ENCODE results near the gene PFKP.

The PFKP gene

DNA sequence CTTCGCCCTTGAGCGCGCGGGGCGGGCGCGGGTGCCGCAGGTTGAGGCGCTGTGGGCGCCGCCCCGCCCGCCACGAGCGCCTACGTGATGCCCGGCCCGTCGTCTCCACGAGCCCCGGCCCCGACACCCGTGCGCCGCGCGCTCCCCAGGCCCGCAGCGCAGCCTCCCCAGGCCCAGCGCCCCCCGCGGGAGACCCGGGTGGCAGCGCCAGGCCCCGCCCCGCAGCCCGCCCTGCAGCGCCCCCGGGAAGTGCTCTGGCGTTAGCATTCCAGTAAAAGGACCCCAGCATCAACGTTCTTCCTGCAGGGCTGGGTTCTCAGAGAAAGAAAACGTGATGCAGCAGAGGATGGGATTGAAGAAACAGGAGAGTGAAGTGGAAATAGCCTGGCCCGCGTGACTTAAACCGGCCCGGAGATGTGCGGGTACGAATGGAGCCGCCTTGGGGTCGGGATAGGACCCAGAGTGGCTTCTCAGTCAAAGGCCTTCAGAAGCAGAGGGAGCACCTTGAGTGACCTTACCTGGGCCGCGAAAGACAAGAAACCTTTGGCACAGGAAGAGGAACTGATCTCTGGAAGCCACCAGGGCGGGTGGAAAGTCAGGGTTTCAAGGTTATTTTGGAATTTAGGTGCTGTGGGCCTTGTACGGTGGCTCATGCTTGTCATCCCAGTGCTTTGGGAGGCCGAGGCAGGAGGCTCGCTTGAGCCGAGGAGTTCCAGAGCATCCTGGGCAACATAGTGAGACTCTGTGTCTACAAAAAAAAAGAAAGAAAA lies 1.8 kb downstream of the PFKP start:
- DNase-seq (ENCODE audit: low read depth in 1 of 2, low spot score in 1 of 2), result no peak

DNA sequence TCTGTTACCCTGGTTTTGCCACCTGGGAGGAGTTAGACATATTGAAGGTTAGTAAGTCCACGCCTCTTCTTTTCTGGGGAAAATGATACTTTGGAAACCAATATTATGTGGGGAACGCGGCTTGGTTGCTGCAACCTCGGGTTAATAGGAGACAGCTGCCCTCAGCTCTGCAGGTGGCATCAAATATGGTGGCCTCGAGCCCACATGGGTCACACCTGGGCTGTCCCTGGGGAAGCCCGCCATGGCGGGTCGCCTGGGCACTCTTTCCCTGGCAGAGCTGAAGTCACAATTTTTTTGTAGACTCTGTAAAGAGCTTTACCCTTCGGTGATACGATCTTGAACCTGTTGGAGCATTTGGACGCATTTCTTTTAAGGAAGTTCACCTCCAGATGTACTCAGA lies 2.5 kb downstream of the PFKP start:
- no peak for DNase-seq (ENCODE audit: low read depth in 1 of 2, low spot score in 1 of 2)

DNA sequence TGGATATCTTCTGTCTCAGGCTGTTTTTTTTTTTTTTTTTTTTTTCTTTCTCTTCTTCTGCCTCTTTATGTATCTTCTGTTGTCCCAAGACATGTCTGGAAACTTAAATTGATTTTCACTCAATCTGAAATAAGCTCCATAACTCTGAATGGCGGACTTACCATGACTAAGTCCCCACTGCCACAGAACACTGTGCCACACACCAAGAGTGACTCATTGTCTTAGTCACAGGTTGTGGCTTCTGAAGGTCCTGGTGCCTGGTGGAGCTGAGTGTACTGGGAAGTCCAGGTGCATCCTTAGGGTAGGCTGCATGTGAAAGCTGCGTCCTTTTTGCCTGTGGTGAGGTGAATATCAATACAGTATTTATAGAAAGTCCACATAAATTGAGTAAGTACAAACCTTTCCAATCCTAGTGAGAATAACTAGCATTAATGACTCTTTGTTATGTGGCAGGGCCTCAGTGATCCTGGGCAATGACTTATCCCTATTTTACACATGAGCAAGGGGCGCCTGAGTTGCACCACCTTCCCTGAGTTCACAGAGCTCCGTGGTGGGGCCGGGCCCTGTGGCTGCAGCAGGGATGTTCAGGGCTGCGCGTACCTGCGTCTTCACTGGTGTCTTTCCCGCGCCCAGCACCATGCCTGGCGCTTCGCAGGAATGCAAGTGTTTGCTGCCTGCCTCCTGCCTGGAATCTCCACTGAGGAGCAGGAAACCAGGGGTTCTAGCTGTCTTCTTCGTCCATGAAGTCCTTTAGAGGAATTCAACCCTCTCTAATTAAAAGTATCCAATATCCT lies 4.3 kb downstream of the PFKP start:
- DNase-seq (ENCODE audit: low read depth in 1 of 2, low spot score in 1 of 2), result peak in 1 of 2 donors; percentile 46

DNA sequence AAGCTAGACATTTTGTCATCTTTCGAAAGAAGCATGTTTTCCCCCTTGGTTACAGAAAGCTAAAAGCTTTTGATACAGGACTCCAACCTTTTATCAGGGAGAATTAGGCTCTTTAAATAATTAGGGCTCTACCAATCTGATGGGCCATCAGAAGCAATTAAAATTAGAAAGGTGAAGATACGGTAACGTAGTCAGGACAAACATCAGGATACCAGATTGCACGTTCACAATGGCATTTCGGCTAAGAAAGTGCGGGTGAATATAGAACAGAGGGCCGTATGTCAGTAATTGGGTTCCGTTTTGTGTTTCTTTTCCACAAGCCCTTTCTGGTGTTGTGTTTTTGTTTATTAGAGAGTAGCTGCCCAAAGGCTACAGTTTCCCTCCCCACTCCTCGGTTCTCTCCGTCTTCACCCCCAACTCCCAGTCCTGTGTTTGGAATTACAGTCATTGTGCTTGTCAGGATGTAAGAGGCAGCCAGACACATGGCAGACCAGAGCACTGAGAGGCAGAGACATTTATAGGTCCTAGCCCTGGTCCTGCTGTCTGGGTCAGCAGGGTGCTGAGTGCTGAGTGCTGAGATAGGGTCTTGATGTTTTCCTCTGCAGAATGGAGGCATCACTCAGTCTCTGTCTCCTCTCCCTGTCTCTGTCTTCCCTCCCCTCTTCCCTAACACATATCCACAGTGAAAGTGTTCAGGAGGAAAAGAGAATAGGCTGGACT lies 5.5 kb downstream of the PFKP start:
- DNase-seq (ENCODE audit: low read depth in 1 of 2, low spot score in 1 of 2), result no peak

DNA sequence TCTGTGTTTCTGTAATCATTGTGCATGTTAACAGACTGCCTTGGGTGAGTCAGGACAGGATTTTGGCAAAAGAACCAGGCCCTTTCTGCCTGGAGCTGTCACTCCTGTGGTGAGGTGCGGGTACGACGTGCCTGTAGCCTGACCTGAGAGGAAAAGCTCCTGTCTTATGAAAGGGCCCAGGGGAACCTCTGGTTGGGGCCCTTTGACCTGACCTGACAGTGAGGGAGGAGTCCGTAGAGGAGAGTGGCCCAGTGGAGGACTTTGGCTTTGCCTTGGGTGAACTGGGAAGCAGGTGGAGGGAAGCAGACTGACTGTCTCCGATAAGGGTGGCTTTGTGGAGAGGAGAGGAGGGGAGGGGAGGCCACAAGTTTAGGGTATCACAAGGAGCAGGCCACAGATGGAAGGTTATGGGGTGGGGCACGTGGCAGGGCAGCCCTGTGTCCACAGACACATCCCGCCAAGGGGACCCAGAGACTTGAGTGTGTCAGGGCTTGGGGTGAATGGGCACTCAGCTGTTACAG lies 6.9 kb downstream of the PFKP start:
- DNase-seq (ENCODE audit: low read depth in 1 of 2, low spot score in 1 of 2), result no peak

DNA sequence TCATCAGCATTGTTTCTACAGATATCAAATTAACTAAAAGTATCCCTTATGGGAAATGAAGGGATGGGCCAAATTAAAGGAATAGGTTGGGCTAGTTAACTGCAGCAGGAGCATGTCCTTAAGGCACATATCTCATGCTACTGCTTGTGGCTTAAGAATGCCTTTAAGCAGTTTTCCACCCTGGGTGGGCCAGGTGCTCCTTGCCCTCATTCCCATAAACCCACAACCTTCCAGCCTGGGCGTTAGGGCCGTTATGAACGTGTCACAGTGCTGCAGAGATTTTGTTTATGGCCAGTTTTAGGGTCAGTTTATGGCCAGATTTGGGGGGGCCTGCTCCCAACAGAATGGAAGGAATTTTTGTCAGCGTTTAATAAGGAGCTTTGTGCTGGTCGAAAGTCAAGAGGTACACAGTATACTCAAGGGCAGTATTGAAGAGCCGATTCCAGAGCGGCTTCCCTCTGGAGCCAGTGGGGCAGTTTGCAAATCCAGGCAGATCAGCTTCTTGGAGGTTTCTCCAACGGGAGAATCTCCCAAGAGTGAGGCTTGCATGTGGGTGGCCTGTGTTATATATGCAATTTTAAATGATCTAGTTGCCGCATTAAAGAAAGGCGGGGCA lies 7.7 kb downstream of the PFKP start:
- DNase-seq (ENCODE audit: low read depth in 1 of 2, low spot score in 1 of 2), result no peak

DNA sequence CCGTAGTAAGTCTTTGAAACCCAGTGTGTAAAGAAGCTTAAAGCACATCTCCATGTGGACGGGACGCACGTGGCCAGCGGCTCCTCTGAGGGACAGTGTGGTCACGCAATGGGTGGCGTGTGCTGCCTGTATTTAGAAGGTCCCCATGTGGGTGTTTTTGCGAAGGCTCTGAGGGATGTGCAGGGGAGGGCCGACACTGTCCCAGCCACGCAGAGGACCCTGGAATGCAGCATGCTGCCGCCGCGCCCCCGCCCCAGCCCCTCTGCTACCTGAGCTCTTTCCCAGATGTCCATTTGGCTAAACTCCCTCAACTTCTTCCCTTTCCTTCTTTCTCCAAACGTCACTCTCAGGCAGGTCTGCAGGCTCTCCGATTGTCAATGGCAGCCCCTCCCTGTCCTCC lies 8.8 kb downstream of the PFKP start:
- DNase-seq (ENCODE audit: low read depth in 1 of 2, low spot score in 1 of 2), result no peak

DNA sequence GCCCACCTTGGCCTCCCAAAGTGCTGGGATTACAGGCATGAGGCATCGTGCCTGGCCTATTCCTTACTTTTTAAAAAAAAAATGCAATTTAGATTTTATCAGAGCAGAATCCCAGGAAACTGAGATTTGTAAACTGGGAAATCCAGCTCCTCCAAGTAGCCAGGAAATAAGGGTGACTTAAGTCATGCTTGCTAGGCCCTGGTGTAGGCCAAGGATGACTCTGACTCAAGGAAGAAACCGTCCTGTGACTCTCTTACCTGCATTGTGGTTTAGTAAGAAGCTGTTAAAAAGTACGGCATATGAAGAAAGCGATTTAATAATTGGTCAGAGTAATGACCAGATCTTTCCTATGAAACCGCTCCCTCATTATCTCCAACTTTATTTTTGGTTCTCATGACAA lies 10.2 kb downstream of the PFKP start:
- no peak for DNase-seq (ENCODE audit: low read depth in 1 of 2, low spot score in 1 of 2)

DNA sequence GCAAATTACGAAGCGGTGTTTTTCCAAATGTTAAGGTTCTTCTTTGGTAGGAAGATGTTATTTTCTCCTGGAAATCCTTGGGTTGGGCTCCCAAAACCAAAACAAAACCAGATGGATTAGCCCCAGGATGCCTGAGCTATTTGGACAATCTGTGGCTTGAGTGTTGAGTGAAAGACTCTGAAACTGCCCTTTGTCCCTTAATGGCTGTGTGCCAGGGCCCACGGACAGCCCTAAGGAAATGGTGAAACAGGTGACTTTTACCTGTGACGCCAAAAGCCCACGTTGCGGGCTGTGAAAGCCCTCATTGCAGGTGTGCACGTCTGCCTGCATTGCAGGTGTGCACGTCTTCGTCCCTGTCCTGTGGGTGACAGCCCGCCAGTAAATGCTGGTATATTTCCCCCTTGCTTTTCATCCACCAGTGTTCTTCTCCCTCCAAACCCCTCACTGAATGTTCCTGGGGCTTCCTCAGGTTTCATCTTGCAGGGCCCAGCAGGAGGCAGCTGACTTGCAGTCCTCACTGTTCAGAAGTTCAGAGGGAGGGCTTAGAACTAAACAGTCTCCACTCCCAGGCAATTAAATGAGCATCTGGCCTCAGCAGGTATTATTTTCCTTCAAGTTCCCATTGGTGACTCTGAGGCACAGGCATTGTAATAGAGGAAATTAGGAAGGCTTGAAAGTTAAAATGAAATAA lies 10.7 kb downstream of the PFKP start:
- no peak for DNase-seq (ENCODE audit: low read depth in 1 of 2, low spot score in 1 of 2)

DNA sequence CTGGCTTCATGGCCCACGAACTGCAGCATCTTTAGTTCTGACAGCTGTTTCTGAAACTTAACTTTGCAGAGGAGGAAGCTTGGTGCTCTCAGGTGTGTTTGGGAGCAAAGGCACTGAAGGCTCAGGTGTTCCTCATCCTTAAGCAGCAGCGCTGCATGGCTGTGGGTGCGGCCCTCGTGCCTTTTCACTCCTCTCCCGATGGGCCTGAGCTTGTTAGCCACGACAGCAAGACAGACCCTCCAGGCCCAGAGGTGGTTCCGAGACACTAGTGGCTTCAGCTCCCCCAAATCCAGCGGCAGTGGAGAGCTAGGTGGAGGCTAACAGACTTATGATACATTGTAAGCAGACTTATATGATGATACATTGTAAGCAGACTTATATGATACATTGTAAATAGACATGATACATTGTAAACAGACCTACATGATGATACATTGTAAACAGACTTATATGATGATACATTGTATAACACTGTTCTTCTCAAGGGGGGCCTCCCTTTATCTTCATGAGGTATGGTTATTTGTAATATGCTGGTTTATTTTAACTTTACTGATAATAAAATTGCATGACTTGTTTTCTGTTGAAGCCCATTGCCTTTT lies 14.1 kb downstream of the PFKP start:
- DNase-seq (ENCODE audit: low read depth in 1 of 2, low spot score in 1 of 2), result no peak

DNA sequence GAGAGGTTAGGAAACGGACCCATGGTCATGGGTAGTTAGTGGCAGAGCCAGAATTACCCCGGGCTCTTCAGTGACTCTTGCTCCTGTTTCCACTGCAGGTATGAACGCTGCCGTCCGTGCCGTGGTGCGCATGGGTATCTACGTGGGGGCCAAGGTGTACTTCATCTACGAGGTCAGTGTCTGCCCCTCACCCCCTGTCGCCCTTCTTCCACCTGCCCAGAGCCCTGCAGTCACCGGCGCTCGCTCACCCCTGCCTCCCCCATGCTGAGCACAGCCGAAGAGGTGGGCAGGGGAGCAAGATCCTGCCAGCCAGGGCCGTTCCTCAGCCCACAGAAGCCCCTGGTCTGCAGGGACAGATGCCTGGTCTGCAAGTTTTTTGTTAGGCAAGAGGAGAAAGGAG lies 14.9 kb downstream of the PFKP start:
- no peak for DNase-seq (ENCODE audit: low read depth in 1 of 2, low spot score in 1 of 2)

DNA sequence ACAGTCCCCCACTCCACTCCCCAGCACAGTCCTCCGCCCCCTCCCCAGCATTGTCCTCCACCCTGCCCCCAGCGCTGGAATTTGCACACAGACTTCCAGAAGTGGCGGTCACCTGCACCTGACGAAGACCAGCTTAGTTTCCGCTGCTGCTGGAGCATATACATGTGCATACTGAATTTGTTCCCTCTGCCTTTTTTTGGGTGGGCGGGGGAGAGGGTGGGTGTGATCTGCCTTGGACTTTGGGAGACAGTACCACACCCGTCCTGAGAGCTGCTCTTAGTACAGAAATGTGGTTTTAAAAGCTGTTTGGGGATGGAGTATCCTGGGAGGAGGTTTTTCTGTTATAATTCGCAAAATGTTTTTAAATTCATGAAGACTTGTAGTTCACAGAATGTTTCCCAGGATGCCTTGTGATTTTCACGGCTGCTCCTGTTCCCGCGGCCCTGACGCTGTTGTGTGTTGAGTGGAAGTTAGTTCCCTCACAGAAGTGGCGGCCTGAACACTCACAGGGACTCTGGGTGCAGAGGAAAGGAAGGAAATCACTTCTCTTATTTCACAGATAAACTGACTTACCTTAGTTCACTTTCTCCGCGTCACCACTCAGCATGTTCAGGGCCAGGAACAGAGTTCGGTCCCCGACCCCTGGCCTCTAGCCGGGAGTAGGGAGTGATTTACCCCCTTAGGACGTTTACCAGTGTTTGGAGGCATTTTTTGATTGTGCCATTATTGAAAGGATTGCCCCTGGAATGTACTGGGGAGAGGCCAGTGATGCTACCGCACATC lies 18.6 kb downstream of the PFKP start:
- no peak for DNase-seq (ENCODE audit: low read depth in 1 of 2, low spot score in 1 of 2)

DNA sequence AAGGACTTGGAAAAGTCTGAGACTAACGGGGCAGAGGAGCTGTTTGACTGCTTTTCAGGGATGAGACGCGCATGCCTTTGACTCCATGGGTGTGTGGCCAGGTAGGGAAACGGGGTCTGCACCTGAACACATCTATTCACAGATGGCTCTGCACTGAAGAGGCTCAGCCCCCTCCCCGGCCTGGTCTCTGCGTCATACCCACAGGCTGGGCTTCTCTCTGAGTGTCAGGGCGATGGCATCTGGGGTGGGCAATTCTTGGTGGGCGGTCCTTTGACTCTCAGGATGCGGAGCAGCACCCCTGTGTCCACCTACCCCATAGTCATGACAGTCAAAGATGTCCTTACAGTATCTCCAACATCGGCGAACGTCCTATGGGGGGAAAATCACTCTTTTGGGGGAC lies 23.0 kb downstream of the PFKP start:
- no peak for DNase-seq (ENCODE audit: low read depth in 1 of 2, low spot score in 1 of 2)

DNA sequence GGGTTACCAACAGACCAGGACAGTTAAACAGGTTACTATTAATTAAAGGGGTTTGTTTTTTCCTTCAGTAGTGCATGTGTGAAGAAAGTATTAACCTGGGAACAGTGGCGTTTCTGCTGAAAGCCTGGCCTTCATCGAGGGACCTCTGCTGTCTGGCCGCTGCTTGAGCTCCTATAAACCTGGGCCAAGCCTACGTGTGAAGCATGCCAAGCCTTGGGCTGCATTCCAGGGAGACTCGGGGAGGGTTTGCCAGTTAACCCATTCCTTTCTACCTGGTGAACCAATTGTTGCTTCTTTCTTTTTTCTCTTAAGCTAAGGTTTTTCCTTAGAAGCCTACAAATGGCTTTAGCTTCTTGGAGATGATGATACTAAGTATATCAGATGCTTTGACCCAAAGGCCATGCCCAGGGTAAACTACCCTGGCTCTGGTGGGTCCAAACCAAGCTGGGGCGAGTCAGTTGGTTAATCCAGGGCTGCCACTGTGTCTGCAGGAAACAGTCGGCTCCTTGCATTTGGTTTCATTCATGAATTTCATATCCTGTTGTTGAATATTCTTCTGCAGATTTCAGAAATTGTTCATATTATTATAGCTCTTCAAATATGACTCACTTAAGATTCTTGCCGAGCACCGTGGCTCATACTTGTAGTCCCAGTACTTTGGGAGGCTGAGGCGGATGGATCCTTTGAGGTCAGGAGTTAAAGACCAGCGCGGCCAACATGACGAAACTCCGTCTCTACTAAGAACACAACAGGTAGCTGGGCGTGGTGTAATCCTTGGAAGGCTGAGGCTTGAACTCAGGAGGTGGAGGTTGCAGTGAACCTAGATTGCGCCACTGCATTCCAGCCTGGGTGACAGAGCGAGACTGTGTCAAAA lies 23.8 kb downstream of the PFKP start:
- DNase-seq (ENCODE audit: low read depth in 1 of 2, low spot score in 1 of 2), result peak in 1 of 2 donors; percentile 16

DNA sequence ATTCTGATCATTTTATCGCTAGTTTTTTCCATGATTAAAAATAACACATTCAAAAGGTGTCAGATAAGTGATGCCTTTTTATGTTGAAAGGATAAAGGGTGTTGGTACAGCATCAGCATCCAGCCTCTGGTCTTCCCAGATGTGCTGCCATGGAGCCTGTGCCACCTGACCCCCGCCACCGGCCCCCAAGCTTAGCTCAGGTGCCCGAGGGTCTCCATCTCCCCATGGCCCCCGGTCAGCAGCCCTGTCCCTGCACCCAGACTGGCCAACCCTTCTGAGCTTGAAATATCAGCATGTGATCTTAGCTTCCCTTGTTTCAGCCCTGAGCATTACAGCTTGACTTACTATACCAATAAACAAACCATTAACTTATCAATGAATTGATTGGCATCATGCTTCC lies 24.6 kb downstream of the PFKP start:
- no peak for DNase-seq (ENCODE audit: low read depth in 1 of 2, low spot score in 1 of 2)

DNA sequence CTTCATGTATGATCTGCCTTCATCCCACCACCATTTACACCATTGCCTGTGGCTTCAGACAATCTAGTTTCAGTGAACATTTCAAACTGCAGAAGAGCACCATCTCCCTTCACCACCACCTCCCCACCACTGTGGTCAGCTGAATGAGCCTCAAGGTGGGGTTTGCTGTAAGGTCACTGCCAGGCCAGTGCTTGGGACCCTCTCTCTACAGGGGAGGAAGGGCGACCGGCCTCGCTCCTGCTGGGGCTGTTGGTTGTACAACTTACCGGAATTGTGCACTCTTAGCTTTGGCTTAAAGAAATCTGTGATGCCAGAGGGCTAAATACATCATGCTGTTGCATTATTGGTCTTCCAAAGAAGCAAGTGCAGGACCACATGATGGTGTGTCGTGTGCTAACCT lies 26.6 kb downstream of the PFKP start:
- no peak for DNase-seq (ENCODE audit: low read depth in 1 of 2, low spot score in 1 of 2)

DNA sequence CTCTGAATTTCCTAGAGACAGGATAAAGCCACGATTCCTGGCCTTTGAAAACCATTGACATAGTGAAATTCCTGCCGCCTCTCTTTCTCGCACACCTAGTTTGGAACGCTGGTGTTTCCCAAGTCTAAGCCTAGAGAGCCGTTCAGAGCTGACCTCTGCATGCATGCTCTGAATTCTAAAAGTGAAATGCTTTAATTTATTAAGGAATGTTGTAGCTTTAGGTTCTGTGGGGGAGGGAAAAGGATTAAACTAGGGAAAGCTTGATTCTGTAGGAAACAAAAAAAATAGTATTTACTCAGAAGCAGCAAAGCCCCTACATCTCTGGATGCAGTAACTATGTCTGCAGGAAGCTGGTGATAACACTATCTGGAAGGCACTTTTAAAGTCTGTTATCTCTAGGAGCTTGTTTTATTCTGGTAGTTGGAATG lies 27.3 kb downstream of the PFKP start:
- DNase-seq (ENCODE audit: low read depth in 1 of 2, low spot score in 1 of 2), result no peak

DNA sequence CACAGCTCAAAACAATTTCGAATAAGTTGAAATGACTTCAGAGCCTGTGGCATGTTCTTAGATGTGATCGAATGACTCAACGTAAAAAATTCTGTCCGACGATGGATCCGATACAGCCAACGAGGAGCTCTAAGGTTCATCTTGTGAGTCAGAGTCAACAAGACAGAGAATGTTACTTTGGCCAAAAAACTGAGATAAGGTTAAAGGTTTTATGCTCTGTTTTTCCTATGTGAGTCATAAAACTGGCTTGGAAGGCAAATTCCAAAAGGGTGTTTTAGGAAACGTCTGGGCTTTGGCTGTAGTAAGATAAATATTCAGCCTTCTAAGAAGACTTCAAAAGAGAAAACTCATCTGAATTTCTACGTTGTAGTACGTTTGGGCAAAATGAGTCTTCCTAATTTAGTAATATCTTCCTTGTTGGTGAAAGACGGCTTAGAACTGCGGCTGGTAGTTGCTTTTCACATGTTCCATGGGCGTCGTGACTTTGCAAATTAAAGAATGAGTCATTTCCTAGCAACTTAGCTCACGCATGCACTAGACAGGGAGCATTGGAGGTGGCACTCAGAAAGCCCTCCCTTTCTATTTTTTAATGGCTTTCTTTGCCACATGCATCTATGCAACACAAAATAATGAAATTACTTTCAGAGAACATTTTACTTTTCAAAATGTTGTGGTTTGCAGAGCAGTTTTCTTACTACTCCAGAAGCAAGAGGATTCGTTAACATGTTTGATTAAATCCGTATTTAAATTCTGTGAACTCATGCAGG lies 28.2 kb downstream of the PFKP start:
- DNase-seq (ENCODE audit: low read depth in 1 of 2, low spot score in 1 of 2), result peak in 1 of 2 donors; percentile 73
